GM23338 (cell line): ENCODE data around the gene CTAGE9. TPM values are rescaled to one million over a fixed set of nuclear protein-coding genes. Genes with fewer than 3 reads are reported as not detected.

ENCODE experiments used
- ATAC-seq: fragments of 200-7000 bp; cut with Tn5 transposase; 3 replicates; pipeline ENCODE4 v1.9.1; 2020
- DNase-seq: peaks from one replicate; pipeline ENCODE4 v3.0.0-alpha.2; 2015; ENCODE audit warnings: low spot score
- H2AFZ ChIP-seq: fragments of 200-600 bp; sonication (generic); 2 replicates; pipeline ENCODE4 v1.8.0; 2016; ENCODE audit warnings: antibody characterized with exemption, mild to moderate bottlenecking, moderate library complexity
- H3F3A ChIP-seq: fragments of 200-600 bp; sonication (generic); replicated peaks from 2 replicates; pipeline ENCODE4 v1.8.0; 2017; ENCODE audit warnings: antibody characterized with exemption, mixed run types, low read depth
- H3K27ac ChIP-seq: fragments of 200-600 bp; sonication (generic); 2 replicates; pipeline ENCODE4 v1.6.1; 2016; ENCODE audit warnings: low read depth
- H3K27me3 ChIP-seq: fragments of 200-600 bp; sonication (generic); 2 replicates; pipeline ENCODE4 v1.8.0; 2016; ENCODE audit warnings: mild to moderate bottlenecking, mixed run types, moderate library complexity; ENCODE audit not compliant: insufficient read depth
- H3K36me3 ChIP-seq: fragments of 200-600 bp; sonication (generic); 2 replicates; pipeline ENCODE4 v1.8.0; 2016; ENCODE audit warnings: mild to moderate bottlenecking; ENCODE audit not compliant: insufficient read depth
- H3K4me1 ChIP-seq: fragments of 200-600 bp; sonication (generic); 2 replicates; pipeline ENCODE4 v1.8.0; 2016; ENCODE audit warnings: mild to moderate bottlenecking, moderate library complexity; ENCODE audit not compliant: insufficient read depth
- H3K4me2 ChIP-seq: fragments of 200-600 bp; sonication (generic); 2 replicates; pipeline ENCODE4 v1.7.1; 2017; ENCODE audit warnings: mixed run types
- H3K4me3 ChIP-seq: fragments of 200-600 bp; sonication (generic); 2 replicates; pipeline ENCODE4 v1.6.1; 2016; ENCODE audit warnings: mixed run types
- H3K79me2 ChIP-seq: fragments of 200-600 bp; sonication (generic); replicated peaks from 2 replicates; pipeline ENCODE4 v1.8.0; 2017; ENCODE audit warnings: mild to moderate bottlenecking; ENCODE audit not compliant: insufficient read depth
- H3K9me2 ChIP-seq: fragments of 200-600 bp; sonication (generic); 2 replicates; pipeline ENCODE4 v1.8.0; 2017; ENCODE audit not compliant: insufficient read depth
- H4K20me1 ChIP-seq: fragments of 200-600 bp; sonication (generic); replicated peaks from 2 replicates; pipeline ENCODE4 v1.8.0; 2017; ENCODE audit warnings: mild to moderate bottlenecking; ENCODE audit not compliant: insufficient read depth
- H3K27ac Mint-ChIP-seq: 2 replicates; pipeline ENCODE4 v1.8.0; 2020; ENCODE audit warnings: inconsistent platforms, mild to moderate bottlenecking, moderate library complexity, mixed read lengths
- H3K27me3 Mint-ChIP-seq: 3 replicates; pipeline ENCODE4 v1.8.0; 2022; ENCODE audit warnings: low read depth, mild to moderate bottlenecking, moderate library complexity, mixed read lengths, inconsistent platforms; ENCODE audit not compliant: insufficient read depth, poor library complexity
- H3K36me3 Mint-ChIP-seq: 3 replicates; pipeline ENCODE4 v1.8.0; 2021; ENCODE audit warnings: low read depth, mild to moderate bottlenecking, inconsistent platforms, moderate library complexity, mixed read lengths
- H3K4me1 Mint-ChIP-seq: 3 replicates; pipeline ENCODE4 v1.8.0; 2020; ENCODE audit warnings: mild to moderate bottlenecking, inconsistent platforms, mixed read lengths
- H3K4me3 Mint-ChIP-seq: 3 replicates; pipeline ENCODE4 v1.8.0; 2021; ENCODE audit warnings: moderate library complexity, mild to moderate bottlenecking, inconsistent platforms, mixed read lengths
- H3K9me3 Mint-ChIP-seq: 3 replicates; pipeline ENCODE4 v1.8.0; 2020; ENCODE audit warnings: moderate library complexity, mild to moderate bottlenecking, inconsistent platforms, mixed read lengths
- CREB1 ChIP-seq: fragments of 250-450 bp; sonication (Bioruptor Pico); IDR thresholded peaks from 2 replicates; pipeline ENCODE4 v1.5.0; 2020; ENCODE audit warnings: low read depth, mild to moderate bottlenecking, moderate library complexity
- CTCF ChIP-seq, 2 experiments: fragments of 200-600 bp in 1 of 2; sonication (generic) in 1 of 2; conservative IDR thresholded peaks; 2 replicates each; pipeline versions ENCODE4 v1.5.1 to v1.6.1; 2016 to 2017; ENCODE audit warnings: antibody characterized with exemption in 2 of 2, low read depth in 2 of 2, mild to moderate bottlenecking in 2 of 2, moderate library complexity in 1 of 2
- ETS1 ChIP-seq: IDR thresholded peaks from 2 replicates; pipeline ENCODE4 v1.6.1; 2016; ENCODE audit warnings: antibody characterized with exemption
- EZH2 ChIP-seq: fragments of 200-600 bp; sonication (generic); IDR thresholded peaks from one replicate; pipeline ENCODE4 v1.8.0; 2017; ENCODE audit warnings: antibody characterized with exemption, mild to moderate bottlenecking, low read depth; ENCODE audit not compliant: unreplicated experiment
- EZH2phosphoT487 ChIP-seq: fragments of 200-600 bp; sonication (generic); IDR thresholded peaks from one replicate; pipeline ENCODE4 v1.8.1; 2018; ENCODE audit warnings: antibody characterized with exemption; ENCODE audit not compliant: unreplicated experiment
- JUNB ChIP-seq: IDR thresholded peaks from one replicate; pipeline ENCODE4 v1.6.1; 2016; ENCODE audit warnings: antibody characterized with exemption; ENCODE audit not compliant: unreplicated experiment
- NANOG ChIP-seq: IDR thresholded peaks from 2 replicates; pipeline ENCODE4 v1.6.1; 2016; ENCODE audit warnings: antibody characterized with exemption, borderline replicate concordance
- POLR2AphosphoS5 ChIP-seq: IDR thresholded peaks from 2 replicates; pipeline ENCODE4 v1.6.1; 2016; ENCODE audit warnings: antibody characterized with exemption, low read depth
- REST ChIP-seq: IDR thresholded peaks from one replicate; pipeline ENCODE4 v1.6.1; 2018; ENCODE audit warnings: antibody characterized with exemption; ENCODE audit not compliant: unreplicated experiment
- STAT1 ChIP-seq: IDR thresholded peaks from one replicate; pipeline ENCODE4 v1.6.1; 2016; ENCODE audit warnings: antibody characterized with exemption; ENCODE audit not compliant: unreplicated experiment
- ZNF114 ChIP-seq: fragments of 250-450 bp; sonication (Bioruptor Pico); IDR thresholded peaks from 2 replicates; pipeline ENCODE4 v1.5.0; 2020; ENCODE audit warnings: mild to moderate bottlenecking, moderate library complexity
- ZNF331 ChIP-seq: fragments of 250-450 bp; sonication (Bioruptor Pico); IDR thresholded peaks from 2 replicates; pipeline ENCODE4 v1.5.0; 2020; ENCODE audit warnings: low read depth, mild to moderate bottlenecking, moderate library complexity
- ZNF462 ChIP-seq: fragments of 250-450 bp; sonication (Bioruptor Pico); IDR thresholded peaks from 2 replicates; pipeline ENCODE4 v1.5.0; 2020; ENCODE audit warnings: mild to moderate bottlenecking, moderate library complexity
- polyA plus RNA-seq: library from polyadenylated mRNA; unstranded; fragments of >200 nt; fragmentation: Nextera tagmentation; extraction: Ambion mirVana; gene quantifications from 2 replicates; pipeline ENCODE4 v1.2.1, GENCODE V29; 2016
- total RNA-seq: library from RNA; depleted of rRNA; stranded (reverse); fragments of >200 nt; shearing (Covaris generic); gene quantifications from 2 replicates; pipeline ENCODE4 v1.2.3, GENCODE V29; 2014

The CTAGE9 gene
- total and polyA plus RNA-seq, 2 experiments from 2014 or later, result 0.10 to 0.13 TPM

- H3F3A ChIP-seq, result no peaks in the 10 kb centered on the region
- Mint-ChIP-seq H3K36me3 (peaks cover 3% of the 10 kb centered on the region; the same call in 2 of the 3 replicates), H3K4me3 (no peak overlapping the region), H3K27ac (no peak overlapping the region), H3K9me3 (peaks cover 4% of the 10 kb centered on the region; the same call in 1 of the 3 replicates), H3K4me1 (peaks cover 13% of the 10 kb centered on the region; the same call in 2 of the 3 replicates), H3K27me3 (peaks cover 4% of the 10 kb centered on the region)
- peaks cover 10% of the 10 kb centered on the region; the same call in 1 of the 2 replicates for H3K4me1 ChIP-seq
- H3K9me2 ChIP-seq, result no peaks in the 10 kb centered on the region
- H3K36me3 ChIP-seq, result 0 out of 2 replicates have a peak, but pooled peaks cover 3% of the 10 kb centered on the region
- no peaks in the 10 kb centered on the region for H3K27me3 ChIP-seq
- ATAC-seq (no peak), DNase-seq (no peak)
- H3K79me2 ChIP-seq, result no peaks in the 10 kb centered on the region
- no peak overlapping the region for H3K27ac ChIP-seq
- TF ChIP-seq EZH2 (no peak), CREB1 (no peak), REST (no peak), CTCF (conservative IDR thresholded peaks at IDR 0.05; ENCODE audit: low read depth in 2 of 2) (no peak), EZH2phosphoT487 (no peak), ZNF331 (CRISPR knock-in tag) (no peak), POLR2AphosphoS5 (no peak), ETS1 (no peak), JUNB (no peak), ZNF462 (CRISPR knock-in tag) (no peak), NANOG (no peak), STAT1 (no peak), ZNF114 (no peak)
- no peaks in the 10 kb centered on the region for H4K20me1 ChIP-seq
- no peak overlapping the region for H2AFZ ChIP-seq
- no peak overlapping the region for H3K4me2 ChIP-seq
- H3K4me3 ChIP-seq, result no peak overlapping the region
Observed at GRCh38 chr6:131727467-131727866, 16.6 kb upstream of the CTAGE9 start.
